NCI-H446 (cell line): Measurements from ENCODE around the gene EDIL3.

Experiments used
- DNase-seq, 2 experiments: peaks; one replicate each; lab custom pipeline; 2025; lab: John Stamatoyannopoulos, UW

The EDIL3 gene

GRCh38 chr5:84259283-84260045 lies 125.2 kb downstream of the EDIL3 start:
- DNase-seq = peak in 1 of 2 experiments; percentile 29

DNA sequence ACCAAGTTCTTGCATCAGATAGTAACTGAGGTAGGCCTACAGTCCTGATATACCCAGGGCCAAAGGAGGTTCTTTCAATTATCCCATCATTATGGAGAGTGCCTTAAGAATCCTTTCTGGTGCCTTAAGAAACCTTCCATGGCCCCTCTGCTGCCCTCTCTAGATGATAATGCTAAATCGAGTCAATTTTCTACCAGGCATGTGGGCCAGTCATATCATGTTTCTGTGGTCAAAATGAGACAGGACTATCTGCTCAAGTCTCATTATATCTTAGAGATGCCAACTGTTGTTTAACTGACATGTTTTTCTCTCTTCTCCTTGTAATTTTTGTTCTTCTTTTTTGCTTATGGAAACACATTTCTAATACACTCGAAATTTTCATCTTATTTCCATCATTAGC lies 127.6 kb downstream of the EDIL3 start:
- DNase-seq = no peak

- peak in 1 of 2 experiments; percentile 42 for DNase-seq
Measured at GRCh38 chr5:84255315-84255714, 129.4 kb downstream of the EDIL3 start.

GRCh38 chr5:84253946-84254345 lies 130.7 kb downstream of the EDIL3 start:
- DNase-seq = peak in 1 of 2 experiments; percentile 43

- DNase-seq = no peak
Measured at GRCh38 chr5:84251503-84251902, 133.2 kb downstream of the EDIL3 start.

DNA sequence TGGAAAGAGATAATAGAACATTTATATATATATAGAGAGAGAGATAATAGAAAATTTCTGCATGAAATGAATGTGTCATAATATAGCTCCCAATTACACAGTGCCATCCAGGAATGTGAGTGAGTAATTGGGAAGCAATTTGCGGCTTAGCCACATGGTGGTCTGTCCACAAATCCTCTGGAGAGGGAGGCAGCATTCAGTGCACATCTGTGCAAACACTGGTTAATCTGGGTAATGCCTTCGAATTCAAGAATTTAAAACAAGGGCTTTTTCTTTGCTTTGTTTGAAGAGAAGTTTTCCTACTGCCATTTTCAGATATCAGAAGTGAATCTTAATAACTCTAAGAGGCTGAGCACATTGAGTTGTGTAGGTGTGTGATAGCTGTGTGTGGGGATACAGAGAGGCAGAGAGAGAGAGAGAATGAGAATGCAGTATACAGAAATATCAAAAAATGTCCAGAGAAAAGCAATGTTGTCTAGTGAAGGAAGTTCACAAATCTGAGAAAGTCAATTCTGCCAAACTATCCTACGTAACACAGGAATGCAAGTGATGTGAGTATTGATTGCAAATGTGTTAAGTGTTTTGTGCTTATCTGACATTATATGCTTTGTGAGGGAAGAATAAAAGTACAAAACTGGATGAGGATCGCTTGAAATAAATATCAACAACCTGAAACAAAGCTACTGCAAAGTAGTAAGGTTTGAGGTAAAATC lies 134.6 kb downstream of the EDIL3 start:
- DNase-seq = peak in 1 of 2 experiments; percentile 44

DNA sequence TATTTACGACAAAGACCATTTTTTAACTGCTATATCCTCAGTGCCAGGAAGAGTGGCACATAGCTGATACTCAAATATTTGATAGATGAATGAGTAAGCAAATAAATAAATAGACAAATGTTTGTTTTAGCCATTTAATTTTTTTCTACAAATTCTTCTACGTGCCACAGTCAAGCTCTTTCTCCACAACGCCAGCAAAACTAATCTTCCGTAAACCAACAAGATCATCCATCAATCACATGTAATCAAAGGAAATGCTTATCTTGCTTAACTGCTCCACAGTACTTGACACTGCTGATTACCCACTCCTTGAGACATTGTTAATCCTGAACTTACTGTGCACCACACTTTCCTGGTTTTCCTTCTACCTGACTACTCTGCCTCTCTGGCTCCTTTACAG lies 136.7 kb downstream of the EDIL3 start:
- no peak for DNase-seq

GRCh38 chr5:84242286-84242685 lies 142.4 kb downstream of the EDIL3 start:
- no peak for DNase-seq

GRCh38 chr5:84239494-84239893 lies 145.2 kb downstream of the EDIL3 start:
- no peak for DNase-seq

- DNase-seq = no peak
Measured at GRCh38 chr5:84237126-84237525, 147.6 kb downstream of the EDIL3 start.

- peak in 1 of 2 experiments; percentile 48 for DNase-seq
Measured at GRCh38 chr5:84231433-84231832, 153.2 kb downstream of the EDIL3 start.

- DNase-seq = no peak
Measured at GRCh38 chr5:84229045-84229444, 155.6 kb downstream of the EDIL3 start.

DNA sequence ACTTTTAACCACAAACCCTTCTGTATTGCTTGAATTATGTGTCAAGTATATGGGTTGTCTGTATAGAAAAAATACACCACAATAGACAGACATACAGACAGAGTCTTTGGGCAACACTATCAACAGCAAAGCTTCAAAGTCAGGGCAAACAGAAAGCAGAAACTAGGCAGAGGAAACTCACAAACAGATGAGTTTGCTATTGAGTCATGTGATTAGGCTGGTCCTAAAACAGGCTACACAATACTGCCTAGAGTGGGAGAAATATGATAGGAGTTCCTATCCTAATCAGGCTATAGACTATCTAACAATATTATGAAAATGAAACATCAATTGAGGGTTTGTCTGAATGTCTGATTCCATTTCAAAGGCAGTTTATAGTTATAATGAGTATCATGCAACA lies 156.4 kb downstream of the EDIL3 start:
- DNase-seq = no peak

DNA sequence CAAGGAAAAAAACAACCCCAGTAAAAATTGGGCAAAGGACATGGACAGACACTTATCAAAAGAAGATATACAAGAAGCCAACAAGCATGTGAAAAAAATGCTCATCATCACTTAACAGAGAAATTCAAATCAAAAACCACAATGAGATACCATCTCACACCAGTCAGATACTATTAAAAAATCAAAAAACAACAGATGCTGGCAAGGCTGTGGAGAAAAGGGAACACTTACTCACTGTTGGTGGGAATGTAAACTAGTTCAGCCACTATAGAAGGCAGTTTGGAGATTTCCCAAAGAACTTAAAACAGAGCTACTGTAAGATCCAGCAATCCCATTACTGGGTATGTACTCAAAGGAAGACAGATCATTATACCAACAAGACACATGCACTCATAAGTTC lies 157.4 kb downstream of the EDIL3 start:
- no peak for DNase-seq

GRCh38 chr5:84218546-84218945 lies 166.1 kb downstream of the EDIL3 start:
- DNase-seq = no peak

- DNase-seq = no peak
Measured at GRCh38 chr5:84215521-84215920, 169.2 kb downstream of the EDIL3 start.

DNA sequence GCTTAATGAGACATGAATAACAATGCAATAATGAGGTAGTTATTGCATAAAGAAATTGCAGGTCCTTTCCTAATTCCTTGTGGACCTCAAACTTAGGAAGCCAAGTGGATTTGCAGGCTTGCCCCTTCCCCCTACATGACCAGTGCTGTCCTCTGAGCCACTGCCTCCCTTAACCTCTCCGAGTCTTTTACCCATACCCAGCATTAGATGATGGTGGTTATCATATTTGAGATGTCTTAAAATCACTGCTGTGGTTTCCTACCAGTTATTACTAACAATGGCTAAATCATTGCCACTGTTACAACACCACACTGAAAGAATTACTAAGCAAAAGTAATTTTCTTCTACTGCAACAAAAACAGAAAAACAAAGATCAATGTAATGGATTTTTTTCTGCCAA lies 170.8 kb downstream of the EDIL3 start:
- DNase-seq = no peak

DNA sequence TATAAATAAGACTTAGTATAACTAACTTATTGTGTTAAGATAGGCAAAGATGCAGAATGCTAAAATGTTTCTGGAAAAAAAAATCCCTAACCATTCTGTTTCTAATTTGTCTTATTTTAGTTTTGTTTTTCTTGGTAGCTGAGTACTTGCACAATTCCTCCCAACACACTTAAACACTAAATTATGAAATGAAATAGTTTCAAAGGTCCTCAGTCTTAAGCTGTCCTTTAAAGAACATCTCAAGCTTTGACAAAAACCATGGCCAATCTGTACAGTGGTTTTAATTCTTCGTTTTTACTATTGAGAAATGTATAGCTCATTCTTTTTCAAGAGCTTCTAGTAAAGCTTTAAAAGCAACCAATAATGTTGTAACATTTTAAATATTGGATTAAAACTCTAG lies 171.5 kb downstream of the EDIL3 start:
- DNase-seq = no peak

DNA sequence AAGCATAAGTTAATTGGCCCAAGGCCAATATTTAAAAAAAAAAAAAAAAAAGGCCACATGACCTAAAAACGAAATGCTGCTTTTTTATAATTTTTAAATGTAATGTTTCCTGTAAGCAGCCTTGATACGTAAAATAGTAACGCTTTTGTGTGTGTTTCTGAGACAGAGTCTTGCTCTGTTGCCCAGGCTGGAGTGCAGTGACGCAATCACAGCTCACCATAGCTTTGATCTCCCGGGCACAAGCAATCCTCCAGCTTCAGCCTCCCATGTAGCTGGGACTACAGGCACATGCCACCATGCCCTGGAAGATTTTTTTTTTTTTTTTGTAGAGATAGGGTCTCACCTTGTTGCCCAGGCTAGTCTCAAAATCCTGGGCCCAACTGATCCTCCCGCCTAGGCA lies 179.9 kb downstream of the EDIL3 start:
- no peak for DNase-seq

DNA sequence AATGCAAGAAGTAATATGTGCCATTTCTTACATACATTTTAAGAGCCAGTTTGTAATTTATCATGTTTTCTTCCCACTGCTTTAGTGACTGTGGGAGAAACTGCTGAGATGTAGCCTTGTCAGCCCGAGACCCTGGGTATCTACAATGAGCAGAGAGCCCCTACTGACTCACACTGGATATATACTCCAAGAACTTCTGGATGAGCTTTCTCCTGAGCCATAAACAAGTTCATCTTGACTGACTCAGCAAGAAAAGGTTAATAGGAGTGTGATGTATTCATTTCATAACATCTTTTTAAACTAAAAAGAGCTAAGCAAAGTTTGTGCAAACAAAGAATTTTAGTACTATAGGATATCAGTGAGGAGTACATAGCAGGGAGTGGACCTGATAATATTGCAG lies 182.5 kb downstream of the EDIL3 start:
- DNase-seq = no peak

DNA sequence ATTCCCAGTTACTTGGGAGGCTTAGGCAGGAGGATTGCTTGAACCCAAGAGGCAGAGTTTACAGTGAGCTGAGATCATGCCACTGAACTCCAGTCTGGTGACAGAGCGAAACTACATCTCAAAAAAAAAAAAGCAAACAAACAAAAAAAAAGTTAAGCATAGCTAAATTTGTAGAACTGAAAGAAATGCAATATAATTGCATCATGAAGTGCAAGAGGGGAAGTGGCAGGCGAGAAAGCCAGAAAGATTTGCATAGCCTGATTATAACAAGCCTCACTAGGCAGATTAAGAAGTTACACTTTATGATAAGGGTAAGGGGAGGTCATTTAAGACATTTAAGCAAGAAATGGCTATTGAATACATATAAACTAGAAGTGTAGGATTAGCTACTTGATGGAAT lies 187.1 kb downstream of the EDIL3 start:
- DNase-seq = no peak

GRCh38 chr5:84191281-84191680 lies 193.4 kb downstream of the EDIL3 start:
- peak; percentile 42 to 72 for DNase-seq

DNA sequence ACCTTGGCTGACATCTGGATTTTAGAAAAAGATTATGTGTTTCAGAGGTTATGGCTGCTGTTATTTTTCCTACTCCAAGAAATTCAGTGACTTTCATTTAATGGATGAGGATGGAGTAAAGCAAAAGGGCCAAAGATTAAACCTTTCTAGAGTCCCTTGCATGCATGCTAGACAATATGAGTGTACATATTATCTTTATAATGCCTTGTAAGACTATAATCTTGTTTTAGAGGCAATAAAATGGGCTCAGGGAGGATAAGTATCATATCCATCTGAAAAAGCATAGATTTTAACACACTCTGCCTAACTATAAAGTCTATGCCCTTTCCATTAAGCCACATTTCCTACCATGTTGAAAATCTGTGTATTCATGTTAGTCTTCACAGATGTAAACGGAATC lies 199.8 kb downstream of the EDIL3 start:
- DNase-seq = no peak

DNA sequence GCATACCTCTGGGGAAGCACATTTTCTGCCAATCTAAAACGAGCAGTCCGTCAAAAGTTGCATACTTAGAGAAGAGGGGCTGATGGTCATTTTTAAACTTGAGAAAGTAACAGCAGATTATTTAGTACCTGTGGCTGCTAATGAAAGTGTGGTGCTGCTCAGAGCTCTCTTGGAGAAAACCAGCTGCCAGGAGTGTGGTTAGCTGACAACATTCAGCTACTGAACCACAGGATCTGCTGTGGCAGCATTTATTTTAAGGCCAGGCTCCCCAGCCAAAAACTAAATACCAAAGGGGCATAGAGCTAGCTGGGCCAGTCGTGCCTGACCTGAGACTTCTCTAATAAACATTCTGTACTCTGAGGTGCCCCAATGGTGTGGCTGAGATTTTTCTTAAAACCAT lies 203.6 kb downstream of the EDIL3 start:
- no peak for DNase-seq
